ENCODE results near the gene SLC9B1.

SLC9B1 gene, protein sequence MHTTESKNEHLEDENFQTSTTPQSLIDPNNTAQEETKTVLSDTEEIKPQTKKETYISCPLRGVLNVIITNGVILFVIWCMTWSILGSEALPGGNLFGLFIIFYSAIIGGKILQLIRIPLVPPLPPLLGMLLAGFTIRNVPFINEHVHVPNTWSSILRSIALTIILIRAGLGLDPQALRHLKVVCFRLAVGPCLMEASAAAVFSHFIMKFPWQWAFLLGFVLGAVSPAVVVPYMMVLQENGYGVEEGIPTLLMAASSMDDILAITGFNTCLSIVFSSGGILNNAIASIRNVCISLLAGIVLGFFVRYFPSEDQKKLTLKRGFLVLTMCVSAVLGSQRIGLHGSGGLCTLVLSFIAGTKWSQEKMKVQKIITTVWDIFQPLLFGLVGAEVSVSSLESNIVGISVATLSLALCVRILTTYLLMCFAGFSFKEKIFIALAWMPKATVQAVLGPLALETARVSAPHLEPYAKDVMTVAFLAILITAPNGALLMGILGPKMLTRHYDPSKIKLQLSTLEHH

GRCh38 chr4:103019308-103020124 lies at the start of gene SLC9B1:
TSS of gene SLC9B1 (minus strand) at chr4:103019705. CDS start at chr4:102991711, 27,994 bp downstream.
- in situ Hi-C loops (cut with MboI; ENCODE audit: low sequenced_read_pairs) = loop anchor here (25.0 kb wide), 2 partner anchors 407 to 582 kb away; no protein-coding TSS in a partner anchor

DNA sequence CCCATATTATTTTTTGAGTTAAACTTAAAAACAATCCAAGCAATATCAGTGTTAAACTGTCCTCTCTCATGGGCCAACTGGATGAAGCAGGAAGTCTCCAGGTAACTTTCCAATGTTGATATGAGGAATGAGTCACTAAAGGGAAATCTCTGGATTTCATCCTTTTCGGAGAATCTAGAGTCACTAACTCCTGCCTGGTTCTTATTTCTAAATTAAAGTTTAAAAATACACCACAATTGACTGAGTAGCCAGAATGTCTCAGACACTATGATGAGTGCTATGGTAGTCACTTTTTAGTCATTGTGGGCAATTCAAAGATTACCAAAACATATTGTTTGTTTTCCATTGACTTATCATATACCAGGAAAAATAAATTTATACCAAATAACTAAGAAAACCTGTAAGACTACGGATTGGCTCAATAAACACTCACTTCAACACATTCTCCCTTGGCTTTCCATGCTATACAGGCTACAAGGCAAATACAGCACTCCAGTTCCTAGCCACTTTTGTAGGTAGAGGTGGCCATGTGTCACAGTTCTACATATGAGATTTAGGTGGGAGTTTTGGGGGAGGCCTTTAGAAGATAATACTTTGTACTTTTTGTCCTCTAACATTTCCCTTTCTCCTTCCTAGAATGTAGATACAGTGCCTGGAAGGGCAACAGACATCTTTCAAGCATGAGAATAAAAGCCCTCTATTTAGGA lies 48.5 kb upstream of the SLC9B1 start:
- in situ Hi-C loops (cut with MboI; ENCODE audit: low sequenced_read_pairs) = no loop called here

GRCh38 chr4:103060453-103061148 lies 41.1 kb upstream of the SLC9B1 start:
- in situ Hi-C loops (cut with MboI; ENCODE audit: low sequenced_read_pairs) = no loop called here

DNA sequence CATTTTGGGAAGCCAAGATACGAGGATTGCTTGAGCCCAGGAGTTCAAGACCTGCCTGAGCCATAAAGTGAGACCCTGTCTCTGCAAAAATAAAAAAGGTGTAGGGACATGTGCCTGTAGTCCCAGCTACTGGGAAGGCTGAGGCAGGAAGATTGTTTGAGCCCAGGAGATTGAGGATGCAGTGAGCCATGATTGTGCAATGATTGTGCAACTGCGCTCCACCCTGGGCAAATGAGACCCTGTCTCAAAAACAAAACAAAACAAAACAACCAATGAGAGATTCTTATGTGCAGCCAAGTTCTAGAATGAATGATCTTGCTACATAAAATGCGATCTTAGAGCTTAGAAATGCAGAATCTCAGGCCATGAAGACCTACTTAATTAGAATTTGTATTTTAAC lies 34.5 kb upstream of the SLC9B1 start:
- in situ Hi-C loops (cut with MboI; ENCODE audit: low sequenced_read_pairs) = no loop called here

- in situ Hi-C loops (cut with MboI; ENCODE audit: low sequenced_read_pairs) = no loop called here
Observed at GRCh38 chr4:103052779-103053178, 33.3 kb upstream of the SLC9B1 start.

- in situ Hi-C loops (cut with MboI; ENCODE audit: low sequenced_read_pairs) = no loop called here
Observed at GRCh38 chr4:103052145-103052544, 32.6 kb upstream of the SLC9B1 start.

GRCh38 chr4:103050736-103051436 lies 31.4 kb upstream of the SLC9B1 start:
- in situ Hi-C loops (cut with MboI; ENCODE audit: low sequenced_read_pairs) = no loop called here

DNA sequence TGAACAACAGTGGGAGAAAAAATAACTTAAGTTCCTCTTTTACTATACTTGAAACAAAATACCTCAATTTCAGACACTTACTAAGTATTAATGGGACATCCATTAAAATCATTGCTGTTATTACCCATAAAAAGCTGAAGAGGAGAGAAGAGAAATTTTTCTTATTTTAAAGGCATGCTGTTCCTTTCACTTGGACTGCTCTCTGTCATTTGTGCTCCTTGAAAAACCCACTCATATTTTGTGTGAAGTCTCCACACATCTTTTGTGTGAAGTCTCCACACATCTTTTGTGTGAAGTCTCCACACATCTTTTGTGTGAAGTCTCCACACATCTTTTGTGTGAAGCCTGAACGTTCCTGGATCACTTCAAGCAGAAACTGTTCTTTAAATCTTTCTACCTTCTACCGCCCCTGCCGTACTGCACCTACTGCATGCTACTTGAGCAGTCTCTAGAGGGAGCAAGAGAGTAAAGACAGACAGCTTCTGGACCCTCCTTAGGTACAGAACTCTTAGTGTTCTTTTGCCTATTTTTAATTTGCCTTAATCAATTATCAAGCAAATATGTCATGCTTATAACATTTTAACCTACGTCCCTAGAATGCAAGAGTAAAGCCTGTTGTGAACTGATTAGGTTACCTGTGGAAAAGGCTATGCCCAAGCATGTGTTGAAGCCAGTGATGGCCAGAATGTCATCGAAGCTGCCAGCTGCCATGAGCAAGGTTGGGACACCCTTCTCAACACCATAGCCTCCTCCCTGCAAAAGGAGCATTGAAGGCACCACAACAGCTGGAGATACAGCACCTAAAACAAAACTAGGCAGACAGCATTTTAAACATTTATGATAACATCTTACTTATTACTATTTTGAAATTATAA lies 27.1 kb upstream of the SLC9B1 start:
- in situ Hi-C loops (cut with MboI; ENCODE audit: low sequenced_read_pairs) = no loop called here

DNA sequence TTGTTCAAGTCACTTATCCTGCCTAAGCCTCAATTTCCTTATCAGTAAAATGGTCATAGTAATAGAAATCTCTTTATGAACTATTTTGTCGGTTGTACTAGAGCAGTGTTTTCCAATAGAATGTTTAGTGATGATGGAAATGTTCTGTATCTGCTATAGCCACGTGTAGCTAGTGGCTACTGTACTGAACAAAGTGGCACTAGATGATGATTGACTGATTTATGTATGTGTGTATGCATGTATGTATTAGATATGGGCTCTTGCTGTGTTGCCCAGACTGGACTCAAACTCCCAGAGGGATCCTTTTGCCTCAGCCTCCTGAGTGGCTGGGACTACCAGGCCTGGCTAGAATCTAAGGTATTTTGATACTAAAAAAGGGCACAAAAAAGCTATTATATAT lies 24.7 kb upstream of the SLC9B1 start:
- in situ Hi-C loops (cut with MboI; ENCODE audit: low sequenced_read_pairs) = no loop called here

- in situ Hi-C loops (cut with MboI; ENCODE audit: low sequenced_read_pairs) = no loop called here
Observed at GRCh38 chr4:103036169-103036568, 16.7 kb upstream of the SLC9B1 start.

DNA sequence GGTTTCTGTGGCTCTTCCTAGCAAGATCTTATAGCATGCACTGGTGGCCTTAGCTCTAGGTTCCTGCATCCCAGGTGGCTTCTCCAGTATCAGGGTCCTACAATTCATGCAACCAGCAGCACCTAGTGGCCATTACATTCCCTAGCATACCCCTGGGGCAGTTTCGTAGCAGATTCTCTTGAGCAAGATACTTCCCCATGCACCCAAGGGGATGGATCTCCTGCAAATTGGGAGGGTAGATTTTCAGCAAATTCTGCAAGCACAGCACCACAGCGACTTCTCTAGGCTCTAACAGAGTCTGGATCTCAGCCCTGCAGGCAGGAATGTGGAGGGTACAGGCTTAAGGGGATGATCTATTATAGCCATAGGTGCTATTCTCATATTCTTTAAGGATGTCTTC lies 13.1 kb upstream of the SLC9B1 start:
- in situ Hi-C loops (cut with MboI; ENCODE audit: low sequenced_read_pairs) = no loop called here

GRCh38 chr4:103030791-103031190 lies 11.3 kb upstream of the SLC9B1 start:
- in situ Hi-C loops (cut with MboI; ENCODE audit: low sequenced_read_pairs) = no loop called here

GRCh38 chr4:103029300-103029699 lies 9.8 kb upstream of the SLC9B1 start:
- in situ Hi-C loops (cut with MboI; ENCODE audit: low sequenced_read_pairs) = no loop called here

GRCh38 chr4:103026868-103027267 lies 7.4 kb upstream of the SLC9B1 start:
- in situ Hi-C loops (cut with MboI; ENCODE audit: low sequenced_read_pairs) = no loop called here

DNA sequence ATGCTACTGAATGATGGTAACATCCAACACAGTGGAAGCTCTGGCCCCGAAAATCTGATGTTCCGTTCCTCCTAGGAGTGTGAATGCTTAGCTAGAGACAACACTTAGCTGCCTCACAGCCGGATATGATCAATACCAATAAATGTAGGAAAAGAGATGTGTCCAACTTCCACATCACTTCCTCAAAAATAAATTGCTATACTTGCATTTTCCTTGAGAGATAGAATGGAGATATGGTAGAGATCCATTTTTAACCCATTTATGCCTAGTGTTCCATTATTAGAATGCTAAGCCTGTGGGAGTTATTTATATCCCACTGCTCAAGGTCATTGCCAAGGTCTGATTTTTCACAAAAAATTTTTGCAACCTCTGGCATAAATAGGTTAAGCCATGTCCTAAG lies 5.5 kb upstream of the SLC9B1 start:
- in situ Hi-C loops (cut with MboI; ENCODE audit: low sequenced_read_pairs) = loop anchor here (25.0 kb wide), 2 partner anchors 413 to 588 kb away; no protein-coding TSS in a partner anchor

DNA sequence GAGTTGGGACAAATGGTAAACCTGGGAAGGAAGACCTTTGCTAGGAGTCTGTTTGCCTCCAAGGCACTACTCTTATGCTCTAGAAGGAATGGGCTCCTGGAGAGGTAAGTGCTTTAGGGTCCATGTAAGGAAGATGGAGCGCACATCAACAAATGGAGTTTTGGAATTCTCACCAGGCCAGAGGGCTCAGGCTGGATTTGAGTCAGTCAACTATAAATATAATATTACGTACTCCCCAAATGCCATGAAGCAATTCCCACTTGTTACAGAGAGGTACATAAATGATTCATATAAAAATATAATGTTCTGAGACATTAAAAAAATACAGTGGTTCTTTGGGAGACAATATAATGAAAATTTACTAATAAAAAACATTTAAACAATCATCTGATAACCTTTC lies 1.6 kb upstream of the SLC9B1 start:
- in situ Hi-C loops (cut with MboI; ENCODE audit: low sequenced_read_pairs) = loop anchor here (25.0 kb wide), 2 partner anchors 409 to 584 kb away; no protein-coding TSS in a partner anchor

- in situ Hi-C loops (cut with MboI; ENCODE audit: low sequenced_read_pairs) = loop anchor here (25.0 kb wide), 2 partner anchors 406 to 581 kb away; no protein-coding TSS in a partner anchor
Observed at GRCh38 chr4:103018391-103019307, 856 bp downstream of the SLC9B1 start.

- in situ Hi-C loops (cut with MboI; ENCODE audit: low sequenced_read_pairs) = loop anchor here (25.0 kb wide), 2 partner anchors 400 to 575 kb away; no protein-coding TSS in a partner anchor
Observed at GRCh38 chr4:103012551-103012950, 7.0 kb downstream of the SLC9B1 start.

All from HL-60/S4 treated with retinoic acid at 250 ng/mL for 4 days and 3 days (cell line).